Thymus (tissue), 11 donors: ENCODE data around the gene EVI5. TPM values are rescaled to one million over a fixed set of nuclear protein-coding genes. Genes with fewer than 3 reads are reported as not detected.
"Not testable (repeated sequence)": the region's sequence is repeated elsewhere in the genome, so short reads cannot be mapped to it uniquely, and the experiment has no call there.

ENCODE experiments used
- DNase-seq, 9 donors: peaks; one replicate each; pipeline ENCODE4 v3.0.0-alpha.2; 2013; ENCODE audit warnings: low spot score in 9 of 9, low read depth in 6 of 9, missing footprints in 1 of 9
- H3K27ac ChIP-seq, 2 donors: one replicate each; pipeline ENCODE4 v1.5.1; 2013; ENCODE audit warnings: control low read depth in 1 of 2, low read depth in 1 of 2, low read length in 1 of 2, mild to moderate bottlenecking in 1 of 2, moderate library complexity in 1 of 2
- H3K27me3 ChIP-seq, 2 donors: one replicate each; pipeline ENCODE4 v1.5.1; 2013; ENCODE audit warnings: low read length in 1 of 2; ENCODE audit not compliant: control insufficient read depth in 2 of 2, insufficient read depth in 1 of 2
- H3K36me3 ChIP-seq, 2 donors: one replicate each; pipeline ENCODE4 v1.5.1; 2013; ENCODE audit warnings: low read length in 1 of 2, mild to moderate bottlenecking in 1 of 2, moderate library complexity in 1 of 2; ENCODE audit not compliant: control insufficient read depth in 2 of 2, insufficient read depth in 2 of 2
- H3K4me1 ChIP-seq, 2 donors: one replicate each; pipeline ENCODE4 v1.5.1; 2013; ENCODE audit warnings: low read length in 2 of 2; ENCODE audit not compliant: control insufficient read depth in 2 of 2, insufficient read depth in 2 of 2
- H3K4me3 ChIP-seq, 2 donors: one replicate each; pipeline ENCODE4 v1.5.1; 2013; ENCODE audit warnings: low read length in 2 of 2, control low read depth in 1 of 2, mild to moderate bottlenecking in 1 of 2
- H3K9me3 ChIP-seq, 2 donors: one replicate each; pipeline ENCODE4 v1.5.1; 2013; ENCODE audit warnings: low read length in 1 of 2, mild to moderate bottlenecking in 1 of 2; ENCODE audit not compliant: control insufficient read depth in 2 of 2, insufficient read depth in 1 of 2
- WGBS: extraction: QIAGEN DNeasy Blood & Tissue Kit; methylation state at CpG from one replicate; pipeline ENCODE4 v1.1.7; 2013; 5-methylcytosine and 5-hydroxymethylcytosine counted together
- polyA plus RNA-seq: library from polyadenylated mRNA; stranded (reverse); fragments of 200-250 nt; gene quantifications from one replicate; pipeline ENCODE4 v1.2.3, GENCODE V29; 2013
- total RNA-seq: library from RNA; stranded (reverse); fragments of 120-200 nt; gene quantifications from one replicate; pipeline ENCODE4 v1.2.4, GENCODE V29; 2013
- donor health status: healthy.

The EVI5 gene
- total and polyA plus RNA-seq, 2 donors, result 2.8 to 7.1 TPM

GRCh38 chr1:92756537-92756936 lies 28.4 kb downstream of the EVI5 start:
- no peaks in the 10 kb centered on the region for H3K9me3 ChIP-seq
- DNase-seq, result no peak
- no peaks in the 10 kb centered on the region for H3K4me1 ChIP-seq
- H3K27me3 ChIP-seq, result no peaks in the 10 kb centered on the region
- H3K4me3 ChIP-seq, result no peak overlapping the region
- WGBS, result 97% methylated on average over 4 of the region's 4 CpGs
- H3K36me3 ChIP-seq, result no peaks in the 10 kb centered on the region
- H3K27ac ChIP-seq, result no peak overlapping the region

DNA sequence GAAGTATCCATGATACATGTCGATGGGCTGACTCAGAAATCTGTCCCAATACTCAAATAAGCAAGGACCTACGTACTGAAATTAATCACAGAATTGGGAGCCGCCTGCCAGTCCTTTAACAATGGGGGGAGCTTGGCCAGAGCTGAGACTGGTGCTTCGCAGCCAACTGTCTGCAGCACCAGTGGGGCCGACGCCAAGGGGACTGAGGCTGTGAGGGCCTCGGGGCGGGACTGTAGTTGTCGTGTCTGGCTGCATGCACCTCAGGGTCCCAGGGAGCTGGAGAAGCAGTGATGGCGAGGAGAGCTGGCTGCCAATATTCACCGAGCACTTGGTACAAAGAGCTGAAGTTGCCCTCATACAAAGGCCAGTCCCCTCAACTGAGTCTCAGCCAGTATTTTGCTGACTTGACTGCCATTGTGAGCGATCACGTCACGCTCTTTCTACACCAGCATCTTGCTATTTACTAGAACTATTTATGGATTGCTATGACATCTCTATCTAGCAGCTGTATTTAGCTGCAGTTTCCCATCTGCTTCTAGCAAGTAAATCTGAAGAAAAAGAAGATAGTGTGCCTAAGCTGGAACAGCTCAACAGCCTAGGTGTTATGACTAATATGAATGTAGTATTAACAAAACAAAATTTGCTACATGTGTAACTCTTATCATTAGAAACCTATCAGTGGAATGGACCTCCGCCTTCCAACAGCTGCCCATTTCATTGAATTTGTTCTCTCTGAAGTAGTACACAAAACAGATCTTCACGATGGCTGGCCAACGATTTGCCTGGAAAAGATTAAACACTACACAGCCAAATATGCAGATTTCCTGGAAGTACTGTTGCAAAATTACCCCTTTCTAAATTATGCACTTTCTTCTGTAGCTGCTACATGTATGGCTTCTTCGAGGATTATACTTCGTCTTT lies 29.1 kb downstream of the EVI5 start:
- no peak for DNase-seq
- WGBS, result 98% methylated on average over 19 of the region's 19 CpGs
- Histone ChIP-seq H3K27ac (no peak overlapping the region), H3K4me1 (no peaks in the 10 kb centered on the region), H3K9me3 (no peaks in the 10 kb centered on the region), H3K27me3 (no peaks in the 10 kb centered on the region), H3K4me3 (no peak overlapping the region), H3K36me3 (no peaks in the 10 kb centered on the region)

- Histone ChIP-seq H3K27ac (no peak overlapping the region), H3K36me3 (no peaks in the 10 kb centered on the region), H3K27me3 (no peaks in the 10 kb centered on the region), H3K4me1 (no peaks in the 10 kb centered on the region), H3K4me3 (no peak overlapping the region), H3K9me3 (no peaks in the 10 kb centered on the region)
- WGBS, result 94% methylated on average over 1 of the region's 1 CpG
- DNase-seq, result no peak
Observed at GRCh38 chr1:92754719-92755050, 30.2 kb downstream of the EVI5 start.

- 92% methylated on average over 1 of the region's 1 CpG for WGBS
- no peak for DNase-seq
Observed at GRCh38 chr1:92754000-92754718, 30.7 kb downstream of the EVI5 start.

GRCh38 chr1:92752719-92753118 lies 32.2 kb downstream of the EVI5 start:
- no peaks in the 10 kb centered on the region for H3K27me3 ChIP-seq
- DNase-seq, result no peak
- H3K9me3 ChIP-seq, result no peaks in the 10 kb centered on the region
- no peak overlapping the region for H3K4me3 ChIP-seq
- H3K27ac ChIP-seq, result no peak overlapping the region
- H3K4me1 ChIP-seq, result no peaks in the 10 kb centered on the region
- WGBS, result 66% methylated on average over 3 of the region's 3 CpGs
- no peaks in the 10 kb centered on the region for H3K36me3 ChIP-seq

More at GRCh38 chr1:92754000-92754718, 30.7 kb downstream of the EVI5 start:
- Histone ChIP-seq H3K9me3 (no peaks in the 10 kb centered on the region), H3K27me3 (no peaks in the 10 kb centered on the region), H3K4me3 (no peak overlapping the region), H3K4me1 (no peaks in the 10 kb centered on the region), H3K36me3 (no peaks in the 10 kb centered on the region), H3K27ac (no peak overlapping the region)

DNA sequence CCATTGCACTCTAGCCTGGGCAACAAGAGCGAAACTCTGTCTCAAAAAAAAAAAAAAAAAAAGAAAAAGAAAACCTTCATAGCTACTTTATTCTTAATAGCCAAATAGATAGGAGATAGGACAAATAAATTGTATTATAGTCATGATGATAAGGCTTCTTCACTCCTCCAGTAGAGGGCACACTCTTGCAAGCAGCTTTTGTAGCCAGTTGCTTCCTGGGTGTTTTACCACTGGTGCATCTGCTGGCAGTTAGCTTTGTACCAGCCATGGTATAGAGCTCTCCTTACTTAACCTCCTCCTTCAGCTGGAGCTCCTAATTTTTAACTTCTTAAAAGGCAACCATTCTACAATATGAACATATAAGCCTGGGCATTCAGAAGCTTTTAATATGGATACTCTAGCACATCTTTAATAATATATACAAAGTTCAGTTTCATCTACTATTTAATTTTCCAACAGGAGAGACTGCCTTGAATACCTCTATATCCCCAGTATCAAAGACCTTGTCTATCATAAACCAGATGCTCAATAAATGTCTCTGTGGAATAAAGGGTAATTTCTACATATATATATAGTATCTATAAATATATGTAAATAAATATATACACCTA lies 35.8 kb downstream of the EVI5 start:
- Histone ChIP-seq H3K27ac (no peak overlapping the region), H3K36me3 (no peaks in the 10 kb centered on the region), H3K9me3 (no peaks in the 10 kb centered on the region), H3K4me1 (no peaks in the 10 kb centered on the region), H3K27me3 (no peaks in the 10 kb centered on the region), H3K4me3 (no peak overlapping the region)
- no CpG with 5 or more reads among the region's 1 CpG for WGBS
- peak in 8 of 9 donors; percentile 26 to 71 (median 32) for DNase-seq

GRCh38 chr1:92748138-92748537 lies 36.8 kb downstream of the EVI5 start:
- DNase-seq, result no peak
- Histone ChIP-seq H3K9me3 (no peaks in the 10 kb centered on the region), H3K27me3 (no peaks in the 10 kb centered on the region), H3K27ac (no peak overlapping the region), H3K4me1 (no peaks in the 10 kb centered on the region), H3K4me3 (no peak overlapping the region), H3K36me3 (no peaks in the 10 kb centered on the region)
- WGBS, result 97% methylated on average over 3 of the region's 3 CpGs

DNA sequence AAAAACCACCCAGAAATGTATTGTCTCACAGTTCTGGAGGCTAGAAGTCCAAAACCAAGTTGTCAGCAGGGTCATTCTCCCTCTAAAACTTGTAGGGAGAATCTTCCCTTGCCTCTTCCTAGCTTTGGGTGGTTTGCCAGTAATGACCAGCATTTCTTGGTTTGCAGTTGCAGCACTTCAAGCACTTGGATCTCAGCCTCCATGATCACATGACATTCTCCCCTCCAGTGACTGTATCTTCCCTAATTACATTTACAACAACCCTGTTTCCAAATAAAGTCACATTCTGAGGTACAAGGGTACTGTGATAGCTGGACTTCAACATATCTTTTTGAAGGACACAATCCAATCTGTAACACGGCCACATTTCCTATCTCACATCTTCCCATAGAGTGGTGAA lies 37.2 kb downstream of the EVI5 start:
- no peaks in the 10 kb centered on the region for H3K9me3 ChIP-seq
- H3K27ac ChIP-seq, result no peak overlapping the region
- no peaks in the 10 kb centered on the region for H3K36me3 ChIP-seq
- no peaks in the 10 kb centered on the region for H3K4me1 ChIP-seq
- 89% methylated on average over 1 of the region's 1 CpG for WGBS
- H3K27me3 ChIP-seq, result no peaks in the 10 kb centered on the region
- no peak for DNase-seq
- H3K4me3 ChIP-seq, result no peak overlapping the region

GRCh38 chr1:92746255-92746654 lies 38.7 kb downstream of the EVI5 start:
- not testable (repeated sequence) for H3K4me3 ChIP-seq
- WGBS, result 96% methylated on average over 4 of the region's 4 CpGs

More at GRCh38 chr1:92746255-92746654, 38.7 kb downstream of the EVI5 start:
- not testable (repeated sequence) for H3K27ac ChIP-seq, H3K36me3 ChIP-seq, H3K9me3 ChIP-seq, DNase-seq, H3K4me1 ChIP-seq, H3K27me3 ChIP-seq
